Measurements from ENCODE around the gene MICU1.

- TF ChIP-seq CTCF (IDR thresholded peaks at IDR 0.05; ENCODE audit: extremely low read depth in 1 of 2, insufficient read depth in 1 of 2, low read depth in 1 of 2, low read length in 2 of 2), result no peak
- no peak for TF ChIP-seq POLR2AphosphoS5 (IDR thresholded peaks at IDR 0.05; ENCODE audit: insufficient read depth, low read depth, low read length)
- no peak for TF ChIP-seq JUN (IDR thresholded peaks at IDR 0.05; ENCODE audit: borderline replicate concordance, insufficient read depth, insufficient read length, low read depth)
- TF ChIP-seq POLR2A (IDR thresholded peaks at IDR 0.05; ENCODE audit: low read depth, low read length), result no peak
- no peak for TF ChIP-seq GATA2 (IDR thresholded peaks at IDR 0.05; ENCODE audit: insufficient read depth, insufficient read length, low read depth, low read length)
These were observed 23.4 kb upstream of the MICU1 start for GRCh38 chr10:72649291-72649690.

Measured in endothelial cell of umbilical vein (primary cell).